Retinal pigment epithelial cell (primary cell): Measurements from ENCODE around the gene TLCD3A.
A peak's percentile ranks its signal among the peaks of the same experiment; 100 is the strongest.

Source experiments
- DNase-seq: peaks from one replicate; pipeline ENCODE4 v3.0.0-alpha.2; 2010; ENCODE audit warnings: low read depth
- H3K4me3 ChIP-seq: 2 replicates; pipeline ENCODE4 v1.5.1; 2011; ENCODE audit warnings: mild to moderate bottlenecking, low read length, control low read depth, moderate library complexity
- TF ChIP-seq, protein P1 (sequence below): conservative IDR thresholded peaks from 2 replicates; pipeline ENCODE4 v1.5.1; 2011; ENCODE audit warnings: low read depth, low read length, control low read depth, inconsistent platforms

TLCD3A gene

GRCh38 chr17:791829-792228 is 59.4 kb downstream of the TLCD3A start:
- H3K4me3 ChIP-seq = no peak overlapping the region
- no peak for DNase-seq
- TF ChIP-seq, protein P1, sequence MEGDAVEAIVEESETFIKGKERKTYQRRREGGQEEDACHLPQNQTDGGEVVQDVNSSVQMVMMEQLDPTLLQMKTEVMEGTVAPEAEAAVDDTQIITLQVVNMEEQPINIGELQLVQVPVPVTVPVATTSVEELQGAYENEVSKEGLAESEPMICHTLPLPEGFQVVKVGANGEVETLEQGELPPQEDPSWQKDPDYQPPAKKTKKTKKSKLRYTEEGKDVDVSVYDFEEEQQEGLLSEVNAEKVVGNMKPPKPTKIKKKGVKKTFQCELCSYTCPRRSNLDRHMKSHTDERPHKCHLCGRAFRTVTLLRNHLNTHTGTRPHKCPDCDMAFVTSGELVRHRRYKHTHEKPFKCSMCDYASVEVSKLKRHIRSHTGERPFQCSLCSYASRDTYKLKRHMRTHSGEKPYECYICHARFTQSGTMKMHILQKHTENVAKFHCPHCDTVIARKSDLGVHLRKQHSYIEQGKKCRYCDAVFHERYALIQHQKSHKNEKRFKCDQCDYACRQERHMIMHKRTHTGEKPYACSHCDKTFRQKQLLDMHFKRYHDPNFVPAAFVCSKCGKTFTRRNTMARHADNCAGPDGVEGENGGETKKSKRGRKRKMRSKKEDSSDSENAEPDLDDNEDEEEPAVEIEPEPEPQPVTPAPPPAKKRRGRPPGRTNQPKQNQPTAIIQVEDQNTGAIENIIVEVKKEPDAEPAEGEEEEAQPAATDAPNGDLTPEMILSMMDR = no peak

DNA sequence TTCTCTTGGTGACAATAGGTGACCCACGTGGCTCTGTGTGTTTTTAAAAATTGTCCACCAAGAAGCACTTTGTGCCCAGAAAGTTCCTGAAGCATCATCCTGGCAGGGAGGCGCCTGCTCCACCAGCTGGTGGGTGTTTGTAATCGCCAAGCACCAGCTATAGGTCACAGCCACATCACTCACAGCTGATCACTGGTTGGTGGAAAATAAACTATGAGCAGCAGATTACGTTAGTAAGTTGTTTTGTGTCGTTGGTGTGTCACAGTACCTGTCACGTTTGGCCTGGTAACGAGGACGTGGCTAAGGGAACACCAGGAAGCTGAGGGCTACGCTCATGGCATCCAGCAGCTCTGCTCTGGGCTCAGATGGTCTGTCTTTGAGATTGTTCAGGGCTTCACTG is 59.9 kb downstream of the TLCD3A start:
- DNase-seq = no peak
- no peak overlapping the region for H3K4me3 ChIP-seq
- TF ChIP-seq, protein P1 = peak; percentile 18
